SHP77 (cell line): Measurements from ENCODE around the gene GMDS.

Experiments used
- DNase-seq, 2 experiments: peaks; one replicate each; lab custom pipeline; 2025; lab: John Stamatoyannopoulos, UW

The GMDS gene

GRCh38 chr6:1940381-1940780 is 305.0 kb downstream of the GMDS start:
- DNase-seq, result peak in 1 of 2 experiments; percentile 2

DNA sequence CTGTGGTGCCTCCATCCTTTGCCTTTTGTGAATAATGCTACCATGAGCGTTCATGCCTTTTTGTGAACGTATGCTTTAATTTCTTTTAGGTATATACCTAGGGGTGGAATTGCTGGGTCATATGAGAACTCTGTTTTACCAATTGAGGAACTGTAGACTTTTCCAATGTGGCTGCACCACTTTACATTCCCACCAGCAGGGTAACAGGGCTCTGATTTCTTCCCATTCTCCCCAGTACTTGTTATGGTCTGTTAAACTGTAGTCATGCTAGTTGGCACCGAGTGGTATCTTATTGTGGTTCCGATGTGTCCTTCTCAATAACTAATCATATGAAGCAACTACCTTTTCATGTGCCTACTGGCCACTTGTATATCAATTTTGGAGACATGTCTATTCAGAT is 312.1 kb downstream of the GMDS start:
- no peak for DNase-seq

GRCh38 chr6:1931817-1932216 is 313.6 kb downstream of the GMDS start:
- no peak for DNase-seq

GRCh38 chr6:1930356-1930755 is 315.0 kb downstream of the GMDS start:
- no peak for DNase-seq

- DNase-seq, result no peak
Observed at GRCh38 chr6:1929931-1930330, 315.5 kb downstream of the GMDS start.

DNA sequence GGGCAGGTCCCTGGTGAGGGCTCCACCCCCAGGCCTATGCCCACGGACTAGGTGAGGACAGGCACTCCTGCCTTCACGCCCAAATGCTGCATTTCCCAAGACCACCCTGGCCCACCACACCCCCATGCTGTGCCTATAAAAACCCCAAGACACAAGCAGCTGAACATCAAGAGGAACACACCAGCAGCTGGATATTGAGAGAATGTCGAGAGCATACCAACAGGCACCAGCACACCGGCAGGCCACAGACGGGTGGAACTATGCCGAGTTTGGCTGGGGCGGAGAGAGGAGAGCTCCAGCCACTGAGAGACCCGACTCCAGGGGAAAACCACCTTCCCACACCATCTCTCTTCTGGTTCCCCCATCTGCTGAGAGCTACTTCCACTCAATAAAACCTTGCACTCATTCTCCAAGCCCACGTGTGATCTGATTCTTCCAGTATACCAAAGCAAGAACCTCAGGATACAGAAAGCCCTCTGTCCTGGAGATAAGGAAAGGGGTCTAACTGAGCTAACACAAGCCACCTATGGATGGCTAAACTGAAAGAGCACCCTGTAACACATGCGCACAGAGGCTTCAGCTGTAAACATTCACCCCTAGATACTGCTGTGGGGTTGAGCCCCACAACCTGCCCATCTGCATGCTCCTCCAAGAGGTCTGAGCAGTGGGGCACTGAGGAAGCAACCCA is 319.5 kb downstream of the GMDS start:
- no peak for DNase-seq

- no peak for DNase-seq
Observed at GRCh38 chr6:1923449-1923848, 322.0 kb downstream of the GMDS start.

DNA sequence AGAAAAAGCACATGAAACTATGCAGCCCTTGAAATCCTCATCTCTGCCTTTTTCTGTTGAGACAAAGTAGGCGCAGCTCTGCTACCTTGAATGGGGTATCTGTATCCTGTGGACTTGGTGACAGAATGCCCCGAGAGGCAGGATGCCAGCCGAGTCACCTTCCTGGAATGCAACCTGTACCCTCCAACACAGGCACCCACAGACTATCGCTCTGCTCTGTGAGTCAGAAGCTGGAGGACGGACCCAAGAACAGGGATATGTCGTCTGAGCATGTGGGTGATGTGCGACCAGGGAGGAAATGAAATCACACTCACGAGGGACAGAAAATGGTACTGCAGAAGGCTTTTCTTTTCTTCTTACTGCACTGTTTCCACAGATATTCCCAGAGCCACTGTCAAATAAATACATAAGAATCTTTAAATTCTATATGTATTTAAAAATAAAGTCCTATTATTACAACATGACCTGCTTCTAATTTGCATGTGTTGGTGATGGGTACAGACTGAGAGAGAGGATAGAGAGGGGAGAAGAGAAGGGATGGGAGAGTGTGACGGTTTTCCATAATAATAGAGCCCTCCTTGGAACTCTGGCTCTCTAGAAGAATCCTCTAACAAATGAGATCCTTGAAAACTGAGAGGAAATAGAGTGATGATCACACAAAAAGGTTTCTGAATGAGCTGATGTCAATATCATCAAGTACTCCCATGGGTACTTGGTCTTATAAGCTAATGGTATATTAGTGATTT is 327.6 kb downstream of the GMDS start:
- DNase-seq, result no peak

- DNase-seq, result no peak
Observed at GRCh38 chr6:1916334-1917070, 328.9 kb downstream of the GMDS start.

- no peak for DNase-seq
Observed at GRCh38 chr6:1915226-1915625, 330.2 kb downstream of the GMDS start.

DNA sequence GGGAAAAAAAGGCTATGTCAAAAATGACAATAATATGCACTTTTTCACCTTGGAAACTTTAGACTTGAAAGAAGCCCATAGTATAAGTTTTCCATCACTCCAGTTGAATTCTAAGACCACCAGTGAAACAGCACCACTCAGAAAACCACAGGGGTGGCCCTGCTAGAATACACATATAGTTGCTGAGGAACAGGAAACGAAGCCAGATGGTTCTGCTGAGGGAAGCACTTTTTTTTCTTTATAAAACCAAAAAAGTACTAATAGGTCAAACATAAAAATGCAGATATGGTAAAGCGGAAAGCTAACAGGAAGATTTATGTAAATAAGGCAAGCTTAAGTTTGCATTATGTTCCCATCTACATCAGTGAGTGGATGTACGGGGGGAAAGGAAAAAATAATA is 331.8 kb downstream of the GMDS start:
- no peak for DNase-seq

DNA sequence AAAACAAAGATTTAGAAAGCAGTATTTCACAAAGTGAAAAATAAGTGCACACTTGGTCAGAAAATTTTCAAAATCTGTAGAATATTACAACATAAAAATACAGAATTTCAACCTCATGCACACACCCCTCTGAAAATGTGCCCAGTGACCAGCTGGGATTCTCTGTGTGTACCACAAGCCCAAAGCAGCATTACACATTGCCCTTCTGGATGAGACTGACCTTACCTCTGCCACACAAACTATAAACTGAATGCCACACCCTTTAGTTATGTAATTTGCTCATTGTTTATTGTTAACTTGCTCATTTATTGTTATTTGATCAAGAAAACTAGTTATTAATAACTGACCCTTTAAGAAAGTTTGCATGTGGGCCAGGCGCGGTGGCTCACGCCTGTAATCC is 332.7 kb downstream of the GMDS start:
- DNase-seq, result no peak

DNA sequence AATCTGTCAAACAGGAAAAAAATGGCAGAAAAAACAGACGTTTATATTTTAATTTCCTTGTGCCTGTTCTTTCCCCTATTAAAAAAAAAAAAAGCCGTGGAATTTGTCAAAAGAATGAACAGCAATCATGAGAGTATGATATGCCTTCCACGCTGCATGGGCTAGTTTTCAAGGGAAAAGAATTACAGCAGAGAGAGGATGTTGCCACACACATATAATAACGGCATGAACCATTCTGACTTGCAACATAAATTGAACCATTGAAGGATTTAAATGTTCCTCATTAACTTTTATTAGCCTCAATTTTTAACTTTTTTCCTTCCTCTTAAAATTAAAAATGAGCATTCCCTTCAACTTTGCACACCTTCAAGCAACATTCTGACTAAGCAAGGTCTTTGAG is 333.9 kb downstream of the GMDS start:
- no peak for DNase-seq

DNA sequence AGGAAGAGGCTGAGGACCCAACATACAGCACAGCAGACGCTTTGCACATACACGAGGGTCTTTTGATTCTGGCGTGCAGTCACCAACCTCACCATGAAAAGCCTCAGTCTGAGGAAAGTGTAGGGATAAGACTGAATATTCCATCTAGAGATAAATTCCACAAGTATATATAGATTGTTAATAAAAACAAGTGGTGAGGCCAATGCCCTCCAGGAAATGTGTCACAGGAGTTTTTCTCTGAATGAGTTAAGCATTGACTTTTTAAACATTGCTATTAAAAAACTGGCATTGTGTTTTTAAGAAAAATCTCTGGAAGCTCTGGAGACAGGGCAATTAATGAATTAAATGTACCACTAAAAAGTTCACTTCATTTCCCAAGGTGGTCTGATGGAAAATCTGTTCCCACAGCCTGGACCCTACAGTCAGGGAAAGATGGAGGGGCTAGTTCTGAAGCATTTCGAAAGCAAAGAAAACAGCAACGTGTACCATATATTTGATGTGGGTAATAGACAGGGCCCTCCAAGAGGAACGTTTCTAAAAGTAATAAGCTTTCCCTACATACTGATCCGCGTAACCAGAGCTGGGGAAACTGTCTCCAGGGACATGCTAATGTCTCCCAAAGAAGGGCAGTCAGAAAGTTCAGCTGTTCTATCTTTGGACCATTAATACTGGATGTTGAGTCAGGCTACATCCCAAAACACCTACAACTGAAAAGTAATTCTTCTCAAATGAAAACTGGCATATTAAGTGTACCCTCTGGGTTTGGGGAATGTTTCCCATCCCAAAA is 334.6 kb downstream of the GMDS start:
- DNase-seq, result no peak

DNA sequence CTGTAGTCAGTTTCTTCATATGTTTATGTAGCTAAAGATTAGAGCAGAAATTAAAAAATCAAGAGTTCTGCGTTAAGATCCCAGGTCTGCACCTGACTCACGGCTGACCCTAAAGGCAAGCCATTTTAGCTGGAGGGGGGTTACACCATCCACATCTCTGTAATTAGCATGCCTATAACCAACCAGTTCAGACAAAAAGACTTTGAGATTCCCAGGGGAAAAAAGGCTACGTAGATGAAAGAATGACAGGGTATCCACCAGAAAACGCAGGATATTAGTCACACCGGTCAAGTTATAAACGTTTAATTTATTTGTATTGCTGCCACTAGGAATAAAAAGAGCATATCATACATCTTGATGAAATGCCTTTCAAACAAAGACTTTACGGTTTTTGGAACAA is 336.6 kb downstream of the GMDS start:
- DNase-seq, result no peak

DNA sequence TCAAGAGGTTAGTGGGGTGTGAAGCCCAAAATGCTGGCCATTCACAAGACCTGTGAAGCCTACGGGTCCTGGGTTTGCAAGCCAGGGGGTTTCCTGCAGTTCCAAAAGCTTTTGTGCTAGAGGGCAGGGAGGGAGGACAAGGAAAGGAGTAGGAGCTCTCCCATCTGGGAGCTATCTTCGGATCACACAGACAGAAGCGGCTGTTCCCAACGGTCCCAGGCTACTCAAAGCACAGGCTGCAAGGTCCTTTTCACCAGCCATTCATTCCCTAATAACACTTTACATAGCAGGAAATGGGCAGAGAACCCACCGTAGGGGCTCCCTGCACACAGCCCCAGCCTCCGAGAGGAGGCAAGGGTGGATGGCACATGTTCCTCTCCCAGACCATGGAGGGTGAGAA is 338.8 kb downstream of the GMDS start:
- no peak for DNase-seq

DNA sequence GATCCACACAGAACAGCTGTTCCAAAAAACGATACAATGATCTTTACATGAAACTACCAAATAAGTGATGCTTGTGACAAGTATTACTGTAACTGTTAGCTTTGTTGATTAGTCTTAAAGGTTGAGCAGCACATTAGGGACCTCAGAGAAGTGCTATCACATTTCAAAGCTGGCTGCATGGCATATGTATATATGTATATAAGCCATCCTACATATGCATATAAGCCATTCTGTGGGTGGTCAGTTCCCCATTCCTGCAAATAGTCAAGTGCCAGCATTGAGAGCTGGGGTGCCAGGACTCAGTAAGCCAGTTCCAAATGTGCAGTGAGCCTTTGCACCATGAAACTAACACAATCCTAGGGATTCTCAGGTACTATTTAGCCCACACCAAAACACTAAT is 339.4 kb downstream of the GMDS start:
- no peak for DNase-seq

- DNase-seq, result no peak
Observed at GRCh38 chr6:1904898-1905297, 340.5 kb downstream of the GMDS start.

DNA sequence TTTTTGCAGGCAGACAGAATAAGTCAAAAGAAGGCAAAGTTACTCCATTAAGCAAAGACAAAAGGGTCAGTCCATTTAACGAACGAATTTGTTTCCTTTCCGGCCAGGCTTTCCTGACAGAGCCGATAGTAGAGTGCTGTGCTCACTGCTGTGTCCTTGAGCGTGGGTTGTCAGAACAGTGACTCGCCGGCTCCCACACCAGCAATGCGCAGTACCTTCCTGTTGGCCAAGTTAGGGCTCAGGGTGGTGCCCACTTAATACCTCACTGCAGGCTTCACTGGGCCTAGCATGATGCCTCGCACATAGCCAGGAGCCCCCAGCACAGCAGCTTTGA is 341.0 kb downstream of the GMDS start:
- no peak for DNase-seq

GRCh38 chr6:1903780-1904465 is 341.5 kb downstream of the GMDS start:
- DNase-seq, result no peak

DNA sequence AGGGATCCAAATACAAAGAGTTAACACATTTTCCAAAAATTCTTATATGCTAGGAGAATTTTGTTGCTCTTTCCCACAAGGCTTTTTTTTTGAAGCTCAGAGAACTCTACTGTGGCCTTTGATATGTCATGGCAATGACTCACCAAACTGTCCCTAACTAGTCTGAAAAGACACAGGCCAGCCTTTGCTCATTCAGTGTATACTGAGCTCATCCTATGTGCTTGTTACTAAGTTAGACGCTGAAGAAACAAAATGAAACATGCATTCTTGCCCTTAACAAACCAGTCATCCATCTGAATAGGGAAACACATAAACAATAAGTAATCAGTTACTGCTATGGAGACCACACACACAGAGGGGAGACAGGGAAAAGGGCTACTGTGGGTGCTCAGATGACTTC is 343.8 kb downstream of the GMDS start:
- DNase-seq, result no peak

GRCh38 chr6:1896897-1897296 is 348.5 kb downstream of the GMDS start:
- no peak for DNase-seq
